Ishikawa (cell line): ENCODE results near the gene UBE2H.

Experiments used
- EGR1 ChIP-seq: IDR thresholded peaks from 2 replicates; pipeline ENCODE4 v1.6.1; 2012
- MAX ChIP-seq: IDR thresholded peaks from 2 replicates; pipeline ENCODE4 v1.6.1; 2012
- NFIC ChIP-seq: IDR thresholded peaks from 2 replicates; pipeline ENCODE4 v1.6.1; 2012
- RAD21 ChIP-seq: IDR thresholded peaks from 2 replicates; pipeline ENCODE4 v1.6.1; 2012; ENCODE audit warnings: low read depth
- TCF12 ChIP-seq: IDR thresholded peaks from 2 replicates; pipeline ENCODE4 v1.6.1; 2012; ENCODE audit warnings: low read depth
- YY1 ChIP-seq: IDR thresholded peaks from 2 replicates; pipeline ENCODE4 v1.6.1; 2012; ENCODE audit warnings: low read depth

DNA sequence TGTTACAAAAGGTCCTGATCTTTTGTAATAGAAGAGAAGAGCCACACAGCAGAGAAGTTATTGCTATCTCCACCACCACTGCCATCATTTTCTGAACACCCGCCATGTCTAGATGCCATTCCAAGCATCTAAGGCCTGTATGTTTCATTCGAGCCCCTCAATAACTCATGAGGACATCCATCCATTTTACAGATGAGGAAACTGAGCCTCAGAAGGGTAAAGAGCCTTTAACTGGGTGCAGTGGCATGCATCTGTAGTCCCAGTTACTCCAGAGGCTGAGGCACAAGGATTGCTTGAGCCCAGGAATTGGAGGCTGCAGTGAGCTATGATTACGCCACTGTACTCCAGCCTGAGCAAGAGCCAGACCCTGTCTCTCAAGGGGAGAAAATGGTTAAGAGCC is 39.3 kb downstream of the UBE2H start:
- TF ChIP-seq NFIC (no peak), EGR1 (no peak), MAX (no peak), RAD21 (no peak), YY1 (no peak), TCF12 (no peak)
